ENCODE results near the gene MSMB. TPM values are rescaled to one million over a fixed set of nuclear protein-coding genes. Genes with fewer than 3 reads are reported as not detected.
A peak's percentile ranks its signal among the peaks of the same experiment; 100 is the strongest.
"Not testable (repeated sequence)": the region's sequence is repeated elsewhere in the genome, so short reads cannot be mapped to it uniquely, and the experiment has no call there.

The MSMB gene
- total RNA-seq, 4 donors from 2014 or later: 4.5 to 104 (median 86.9) TPM; not detected in 1

DNA sequence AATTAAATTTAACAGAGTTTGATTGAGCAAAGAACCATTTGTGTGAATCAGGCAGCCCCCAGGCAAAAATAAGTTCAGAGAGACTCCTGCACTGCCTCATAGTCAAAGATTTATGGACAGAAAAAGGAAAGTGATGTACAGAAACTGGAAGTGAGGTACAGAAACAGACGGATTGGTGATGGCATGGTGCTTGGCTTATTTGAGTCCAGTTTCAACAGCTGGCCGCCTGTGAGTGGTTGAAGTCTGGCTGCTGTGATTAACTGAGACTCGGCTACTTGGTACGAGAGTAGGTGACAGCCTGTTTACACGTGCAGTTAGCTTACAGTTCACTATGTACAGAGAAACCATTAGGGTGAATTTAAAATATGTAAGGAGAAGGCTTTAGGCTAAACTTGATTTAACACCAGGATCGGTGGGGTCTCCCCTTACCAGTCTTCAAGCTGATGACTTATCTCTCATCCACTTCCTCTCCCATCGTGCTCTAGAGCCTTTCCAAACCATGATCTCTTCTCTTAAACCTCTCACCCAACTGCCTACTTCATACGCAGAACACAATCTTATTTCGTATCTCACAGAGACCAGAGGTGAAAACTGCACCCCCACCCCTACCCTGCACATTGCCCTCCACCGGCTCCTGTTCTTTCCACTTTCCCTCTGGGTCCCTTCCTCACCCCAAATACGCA, 5.0 kb upstream of the MSMB start:
- no peaks in the 10 kb centered on the region for H3K9me3 ChIP-seq
- peaks cover 6% of the 10 kb centered on the region for H3K4me1 ChIP-seq
- no peak for DNase-seq (ENCODE audit: low spot score in 2 of 2)
- H3K27ac ChIP-seq: no peak overlapping the region
- no peak overlapping the region for H3K4me3 ChIP-seq
- no peak for TF ChIP-seq POLR2AphosphoS5 (IDR thresholded peaks at IDR 0.05)
- no peak for TF ChIP-seq EP300 (IDR thresholded peaks at IDR 0.05)
- no peak for TF ChIP-seq CTCF (IDR thresholded peaks at IDR 0.05)
- no peak for TF ChIP-seq POLR2A (IDR thresholded peaks at IDR 0.05)
- H3K27me3 ChIP-seq: no peaks in the 10 kb centered on the region
- WGBS: 38% methylated on average over 11 of the region's 11 CpGs
- H3K36me3 ChIP-seq: no peaks in the 10 kb centered on the region

- H3K9me3 ChIP-seq; H3K36me3 ChIP-seq; H3K27me3 ChIP-seq; H3K27ac ChIP-seq; DNase-seq (ENCODE audit: low spot score in 2 of 2); H3K4me3 ChIP-seq; H3K4me1 ChIP-seq: not testable (repeated sequence)
- WGBS: 97% methylated on average over 11 of the region's 11 CpGs
Measured at GRCh38 chr10:46049497-46049831, 3.4 kb upstream of the MSMB start.

GRCh38 chr10:46048152-46048551, 2.1 kb upstream of the MSMB start:
- no peak for DNase-seq (ENCODE audit: low spot score in 2 of 2)
- 24% methylated on average over 2 of the region's 2 CpGs for WGBS

GRCh38 chr10:46042527-46042926, 3.5 kb downstream of the MSMB start:
- Histone ChIP-seq H3K9me3 (no peaks in the 10 kb centered on the region), H3K27ac (no peak overlapping the region), H3K36me3 (no peaks in the 10 kb centered on the region), H3K27me3 (no peaks in the 10 kb centered on the region), H3K4me3 (no peak overlapping the region), H3K4me1 (no peaks in the 10 kb centered on the region)
- 44% methylated on average over 4 of the region's 4 CpGs for WGBS
- TF ChIP-seq EP300 (IDR thresholded peaks at IDR 0.05): no peak
- no peak for TF ChIP-seq POLR2AphosphoS5 (IDR thresholded peaks at IDR 0.05)
- no peak for TF ChIP-seq CTCF (IDR thresholded peaks at IDR 0.05)
- no peak for TF ChIP-seq POLR2A (IDR thresholded peaks at IDR 0.05)
- DNase-seq (ENCODE audit: low spot score in 2 of 2): no peak

More at GRCh38 chr10:46048152-46048551, 2.1 kb upstream of the MSMB start:
- peaks cover 3% of the 10 kb centered on the region for H3K4me1 ChIP-seq
- no peak for TF ChIP-seq POLR2A (IDR thresholded peaks at IDR 0.05)
- TF ChIP-seq POLR2AphosphoS5 (IDR thresholded peaks at IDR 0.05): no peak
- no peak for TF ChIP-seq CTCF (IDR thresholded peaks at IDR 0.05)
- H3K27me3 ChIP-seq: no peaks in the 10 kb centered on the region
- no peaks in the 10 kb centered on the region for H3K9me3 ChIP-seq
- H3K36me3 ChIP-seq: no peaks in the 10 kb centered on the region
- H3K27ac ChIP-seq: no peak overlapping the region
- H3K4me3 ChIP-seq: no peak overlapping the region

DNA sequence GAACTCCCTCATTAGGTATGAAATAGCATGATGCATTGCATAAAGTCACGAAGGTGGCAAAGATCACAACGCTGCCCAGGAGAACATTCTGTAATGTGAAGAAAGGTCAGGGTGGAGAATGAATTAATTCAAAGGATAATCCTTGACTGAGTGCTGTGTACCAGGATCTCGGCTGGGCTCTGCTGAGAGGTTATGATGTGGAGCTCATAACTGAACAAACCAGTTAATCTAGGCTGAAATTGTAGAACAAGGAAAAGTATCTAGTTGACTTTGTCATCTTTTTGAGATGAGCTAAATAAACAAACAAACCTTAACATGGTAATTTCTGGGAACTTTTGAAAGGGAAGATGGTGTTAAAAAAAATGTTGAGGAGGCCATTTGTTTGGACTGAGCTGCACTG, 6.1 kb downstream of the MSMB start:
- Histone ChIP-seq H3K4me1 (no peaks in the 10 kb centered on the region), H3K27me3 (no peaks in the 10 kb centered on the region), H3K27ac (peak overlapping the region; percentile 55), H3K36me3 (no peaks in the 10 kb centered on the region), H3K4me3 (no peak overlapping the region), H3K9me3 (no peaks in the 10 kb centered on the region)
- WGBS: 75% methylated on average over 3 of the region's 3 CpGs
- no peak for DNase-seq (ENCODE audit: low spot score in 2 of 2)
- TF ChIP-seq POLR2A (IDR thresholded peaks at IDR 0.05) (no peak), POLR2AphosphoS5 (IDR thresholded peaks at IDR 0.05) (no peak), EP300 (IDR thresholded peaks at IDR 0.05) (no peak), CTCF (IDR thresholded peaks at IDR 0.05) (no peak)

Data from suprapubic skin (tissue), 4 donors.